Body of pancreas (tissue), 4 donors: ENCODE data around the gene GPR4.
A peak's percentile ranks its signal among the peaks of the same experiment; 100 is the strongest.

Experiments used
- CTCF ChIP-seq, 7 experiments: fragments of 450-650 bp in 4 of 7; fragments of 200-600 bp in 3 of 7; sonication (generic) in 3 of 7; IDR thresholded peaks; one replicate each; pipeline ENCODE4 v1.5.1; 2016 to 2019; ENCODE audit warnings: antibody characterized with exemption in 7 of 7
- POLR2A ChIP-seq, 3 donors: fragments of 450-650 bp; IDR thresholded peaks; one replicate each; pipeline ENCODE4 v1.6.1; 2016; ENCODE audit warnings: antibody characterized with exemption in 3 of 3, mild to moderate bottlenecking in 2 of 3

- TF ChIP-seq CTCF (IDR thresholded peaks at IDR 0.05), result peak in 1 of 7 experiments; percentile 20
- TF ChIP-seq POLR2A (IDR thresholded peaks at IDR 0.05), result peak in 2 of 3 donors; percentile 40 to 45
Observed at GRCh38 chr19:45638930-45639729, 37.1 kb upstream of the GPR4 start, which contains the start of gene EML2.
